ENCODE measurements around the gene PRKCH. TPM values are rescaled to one million over a fixed set of nuclear protein-coding genes. Genes with fewer than 3 reads are reported as not detected.

The PRKCH gene
- total RNA-seq, 1 donor from 2014 or later: 20.2 TPM

DNA sequence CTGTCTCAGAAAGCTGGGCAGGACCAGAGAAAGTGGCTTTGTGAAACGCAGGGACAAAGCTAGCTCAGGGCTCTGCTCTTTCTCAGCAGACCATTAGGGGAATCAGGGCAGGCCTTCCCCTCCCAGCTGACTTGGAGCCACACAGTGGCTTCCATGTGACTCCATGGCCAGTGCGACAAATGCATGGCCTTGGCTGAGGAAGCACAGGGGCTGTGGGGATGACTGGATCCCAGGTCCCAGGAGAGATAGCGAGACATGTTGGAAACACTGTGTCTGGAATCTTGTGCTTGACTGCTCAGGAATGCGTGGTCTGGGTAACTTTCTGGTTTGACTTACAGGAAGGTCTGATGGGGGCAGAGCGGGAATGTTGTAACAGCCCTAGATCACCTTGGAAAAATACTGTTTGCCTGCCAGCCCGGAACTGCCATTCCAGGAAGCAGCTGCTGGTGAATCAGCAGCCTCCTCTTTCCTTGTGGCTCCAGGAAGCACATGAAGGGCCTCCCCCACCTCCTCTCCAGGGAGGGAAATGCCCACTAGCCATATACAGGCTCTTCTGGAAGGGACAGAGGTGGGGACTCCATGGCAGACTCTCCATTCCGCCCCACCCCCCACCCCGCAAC lies 240.4 kb downstream of the PRKCH start:
- TF ChIP-seq, protein P1, sequence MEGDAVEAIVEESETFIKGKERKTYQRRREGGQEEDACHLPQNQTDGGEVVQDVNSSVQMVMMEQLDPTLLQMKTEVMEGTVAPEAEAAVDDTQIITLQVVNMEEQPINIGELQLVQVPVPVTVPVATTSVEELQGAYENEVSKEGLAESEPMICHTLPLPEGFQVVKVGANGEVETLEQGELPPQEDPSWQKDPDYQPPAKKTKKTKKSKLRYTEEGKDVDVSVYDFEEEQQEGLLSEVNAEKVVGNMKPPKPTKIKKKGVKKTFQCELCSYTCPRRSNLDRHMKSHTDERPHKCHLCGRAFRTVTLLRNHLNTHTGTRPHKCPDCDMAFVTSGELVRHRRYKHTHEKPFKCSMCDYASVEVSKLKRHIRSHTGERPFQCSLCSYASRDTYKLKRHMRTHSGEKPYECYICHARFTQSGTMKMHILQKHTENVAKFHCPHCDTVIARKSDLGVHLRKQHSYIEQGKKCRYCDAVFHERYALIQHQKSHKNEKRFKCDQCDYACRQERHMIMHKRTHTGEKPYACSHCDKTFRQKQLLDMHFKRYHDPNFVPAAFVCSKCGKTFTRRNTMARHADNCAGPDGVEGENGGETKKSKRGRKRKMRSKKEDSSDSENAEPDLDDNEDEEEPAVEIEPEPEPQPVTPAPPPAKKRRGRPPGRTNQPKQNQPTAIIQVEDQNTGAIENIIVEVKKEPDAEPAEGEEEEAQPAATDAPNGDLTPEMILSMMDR (IDR thresholded peaks at IDR 0.05): no peak
- Histone ChIP-seq H3K36me3 (no peaks in the 10 kb centered on the region), H3K4me3 (no peak overlapping the region), H3K4me1 (peaks cover 0 to 12% of the 10 kb centered on the region in 2 donors), H3K9me3 (no peaks in the 10 kb centered on the region), H3K27ac (peak overlapping the region; percentile 66 to 71), H3K27me3 (no peaks in the 10 kb centered on the region)
- DNase-seq (ENCODE audit: low spot score in 2 of 2): peak; percentile 59 to 91
- intact Hi-C loops (cut with DNase I): loop anchor here (2.0 to 5.0 kb wide), 3 partner anchors 15 to 84 kb away; no protein-coding TSS in a partner anchor

DNA sequence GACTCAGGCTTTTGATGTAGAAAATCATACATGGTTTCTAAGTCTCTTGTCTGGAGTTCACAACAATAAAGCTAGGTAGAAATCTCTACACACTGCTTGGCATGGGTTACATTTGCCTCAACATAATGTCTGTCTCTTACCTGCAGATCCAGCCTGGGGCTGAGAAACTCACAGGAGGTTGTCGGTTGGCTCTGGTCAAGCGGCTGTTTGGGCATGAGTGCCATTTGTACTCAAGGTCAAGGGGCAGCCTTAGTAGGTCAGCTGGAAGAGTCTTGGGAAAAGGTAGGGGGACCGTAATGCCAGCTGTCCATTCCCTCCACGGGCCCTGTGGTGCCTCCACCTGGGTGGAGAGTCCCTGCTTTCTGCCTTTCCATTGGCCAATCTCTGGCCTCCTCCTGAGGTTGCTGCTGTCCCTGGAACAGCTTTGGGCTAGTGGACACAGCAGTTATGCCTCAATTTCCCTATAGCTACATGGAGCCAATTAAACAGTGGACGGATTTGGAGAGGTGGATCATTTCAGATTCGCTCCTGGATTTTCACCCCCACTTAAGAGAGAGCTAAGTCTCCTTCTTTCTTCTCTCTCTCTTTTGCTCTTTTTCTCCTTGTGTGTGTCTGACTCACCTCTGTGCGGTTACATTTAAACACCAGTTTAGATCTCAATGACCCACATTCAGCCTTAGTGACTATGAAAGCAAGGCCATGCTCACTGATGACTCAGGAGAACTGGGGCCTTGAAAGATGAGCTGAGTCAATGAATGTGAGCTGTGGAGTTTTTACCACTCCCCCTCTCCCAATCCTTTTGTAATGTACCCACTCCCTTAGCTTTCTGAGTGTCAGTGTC lies 241.2 kb downstream of the PRKCH start:
- no peaks in the 10 kb centered on the region for H3K27me3 ChIP-seq
- peaks cover 0 to 12% of the 10 kb centered on the region in 2 donors for H3K4me1 ChIP-seq
- intact Hi-C loops (cut with DNase I): loop anchor here (2.0 to 5.0 kb wide), 2 partner anchors 22 to 85 kb away; no protein-coding TSS in a partner anchor
- H3K36me3 ChIP-seq: no peaks in the 10 kb centered on the region
- peak overlapping the region; percentile 66 to 71 for H3K27ac ChIP-seq
- peak in 1 of 2 donors; percentile 62 for DNase-seq (ENCODE audit: low spot score in 2 of 2)
- no peaks in the 10 kb centered on the region for H3K9me3 ChIP-seq
- no peak overlapping the region for H3K4me3 ChIP-seq
- TF ChIP-seq, protein P1 (IDR thresholded peaks at IDR 0.05): no peak

DNA sequence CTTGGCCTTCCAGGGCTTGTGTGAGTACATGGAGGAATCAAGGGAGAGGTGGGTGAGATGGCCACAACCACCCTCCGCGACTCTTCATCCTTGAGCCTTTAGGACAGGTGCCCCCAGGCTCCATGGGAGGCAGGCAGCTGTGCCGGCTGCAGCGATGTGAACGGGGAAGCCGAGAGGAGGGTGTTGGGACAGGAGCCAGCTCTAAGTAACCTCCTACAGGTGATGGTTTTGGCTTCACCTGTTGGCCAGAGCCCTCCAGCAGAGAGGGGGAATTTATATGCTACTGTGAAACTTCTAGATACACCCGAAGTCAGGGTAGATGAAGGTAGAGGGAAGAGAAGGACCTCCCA lies 241.8 kb downstream of the PRKCH start:
- Histone ChIP-seq H3K27me3 (no peaks in the 10 kb centered on the region), H3K9me3 (no peaks in the 10 kb centered on the region), H3K4me3 (no peak overlapping the region), H3K4me1 (peaks cover 4 to 12% of the 10 kb centered on the region in 2 donors), H3K27ac (peak overlapping the region in 1 of 2 donors; percentile 30), H3K36me3 (no peaks in the 10 kb centered on the region)
- intact Hi-C loops (cut with DNase I): loop anchor here (2.0 to 5.0 kb wide), 2 partner anchors 22 to 86 kb away; no protein-coding TSS in a partner anchor
- peak in 1 of 2 donors; percentile 55 for DNase-seq (ENCODE audit: low spot score in 2 of 2)
- TF ChIP-seq, protein P1 (IDR thresholded peaks at IDR 0.05): no peak

DNA sequence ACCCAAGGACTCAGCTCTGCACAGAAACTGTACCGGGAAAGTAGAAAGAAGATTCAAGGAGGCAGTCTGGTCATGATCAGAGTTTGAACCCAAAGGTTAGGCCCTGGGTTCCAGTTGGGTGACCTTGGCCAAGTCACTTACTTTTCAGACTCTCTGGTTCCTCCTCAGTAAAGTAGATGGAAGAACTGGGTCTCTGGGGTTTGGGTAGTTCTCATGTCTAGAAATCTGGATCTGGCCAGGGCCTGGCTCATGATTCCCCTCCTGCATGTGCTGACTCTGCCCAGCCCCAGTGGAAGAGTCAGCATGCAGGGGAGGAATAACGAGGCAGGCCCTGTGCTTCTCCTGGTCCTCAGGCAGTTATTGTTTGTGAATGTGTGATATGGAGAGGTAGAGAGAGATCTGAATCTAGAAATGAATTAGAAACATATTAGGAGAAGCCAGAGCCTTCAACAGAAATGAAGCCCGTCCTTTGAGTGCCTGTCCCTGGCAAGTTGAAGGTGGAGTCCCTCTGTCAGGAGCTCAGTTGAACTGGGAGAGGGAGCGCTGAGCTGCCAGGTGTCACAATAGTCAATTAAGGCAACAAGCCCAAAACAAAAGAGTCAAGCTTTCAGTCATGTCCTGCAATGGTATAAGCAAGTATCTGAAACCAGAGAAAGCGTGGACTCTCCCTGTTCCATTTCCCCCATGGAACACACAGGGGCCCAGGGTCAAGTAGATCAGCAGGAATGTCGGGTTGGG lies 242.7 kb downstream of the PRKCH start:
- TF ChIP-seq, protein P1 (IDR thresholded peaks at IDR 0.05): no peak
- no peaks in the 10 kb centered on the region for H3K36me3 ChIP-seq
- intact Hi-C loops (cut with DNase I): loop anchor here (2.0 to 5.0 kb wide), 2 partner anchors 21 to 87 kb away; no protein-coding TSS in a partner anchor
- H3K9me3 ChIP-seq: no peaks in the 10 kb centered on the region
- no peaks in the 10 kb centered on the region for H3K27me3 ChIP-seq
- H3K4me1 ChIP-seq: peaks cover 4 to 20% of the 10 kb centered on the region in 2 donors
- H3K27ac ChIP-seq: no peak overlapping the region
- DNase-seq (ENCODE audit: low spot score in 2 of 2): peak in 1 of 2 donors; percentile 54
- H3K4me3 ChIP-seq: no peak overlapping the region

DNA sequence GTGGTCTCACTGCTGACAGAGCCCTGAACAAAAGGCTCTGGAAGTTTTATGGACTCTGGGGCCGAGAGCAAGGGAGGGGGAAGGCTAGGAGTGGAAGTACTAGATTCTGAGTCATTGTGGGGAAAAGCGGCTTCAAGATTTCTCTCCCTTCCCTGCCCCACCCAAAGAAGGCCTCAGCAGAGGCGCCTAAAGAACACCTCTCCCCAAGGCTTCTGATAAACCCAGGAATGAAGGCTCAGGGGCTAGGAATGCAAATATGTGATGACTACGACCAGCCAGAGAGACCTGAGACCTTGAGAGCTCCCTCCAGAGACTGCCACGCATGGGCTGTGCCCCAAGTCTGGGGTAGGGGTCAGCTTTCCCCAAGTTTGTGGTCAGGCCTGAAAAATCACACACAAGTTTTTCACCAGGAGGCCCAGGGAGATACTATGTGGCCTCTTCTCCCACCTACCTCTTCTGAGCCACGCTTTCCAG lies 243.3 kb downstream of the PRKCH start:
- no peaks in the 10 kb centered on the region for H3K36me3 ChIP-seq
- TF ChIP-seq, protein P1 (IDR thresholded peaks at IDR 0.05): no peak
- H3K27ac ChIP-seq: no peak overlapping the region
- intact Hi-C loops (cut with DNase I): loop anchor here (5.0 kb wide), 1 partner anchor 87 kb away; no protein-coding TSS in a partner anchor
- peak in 1 of 2 donors; percentile 63 for DNase-seq (ENCODE audit: low spot score in 2 of 2)
- H3K4me1 ChIP-seq: peaks cover 4 to 25% of the 10 kb centered on the region in 2 donors
- H3K27me3 ChIP-seq: no peaks in the 10 kb centered on the region
- no peak overlapping the region for H3K4me3 ChIP-seq
- no peaks in the 10 kb centered on the region for H3K9me3 ChIP-seq

Data from ascending aorta (tissue), 2 donors.